Karpas-422 (cell line): ENCODE results near the gene IL25. TPM values are rescaled to one million over a fixed set of nuclear protein-coding genes. Genes with fewer than 3 reads are reported as not detected.
"Not testable (repeated sequence)": the region's sequence is repeated elsewhere in the genome, so short reads cannot be mapped to it uniquely, and the experiment has no call there.

ENCODE experiments used
- DNase-seq: peaks from one replicate; pipeline ENCODE4 v3.0.0-alpha.2; 2015
- H2AFZ ChIP-seq: fragments of 200-600 bp; sonication (generic); 2 replicates; pipeline ENCODE4 v1.6.1; 2014; ENCODE audit warnings: antibody characterized with exemption, low read length, mixed read lengths
- H3K27ac ChIP-seq: fragments of 200-600 bp; sonication (generic); 2 replicates; pipeline ENCODE4 v1.5.1; 2014; ENCODE audit warnings: mild to moderate bottlenecking, low read length, moderate library complexity
- H3K27me3 ChIP-seq: fragments of 200-600 bp; sonication (generic); 2 replicates; pipeline ENCODE4 v1.6.1; 2014; ENCODE audit warnings: low read length, mixed read lengths
- H3K36me3 ChIP-seq: fragments of 200-600 bp; sonication (generic); 2 replicates; pipeline ENCODE4 v1.6.1; 2014; ENCODE audit warnings: low read length, mixed read lengths; ENCODE audit not compliant: insufficient read depth
- H3K4me1 ChIP-seq: fragments of 200-600 bp; sonication (generic); 2 replicates; pipeline ENCODE4 v1.6.1; 2014; ENCODE audit warnings: mild to moderate bottlenecking, low read length, mixed read lengths
- H3K4me2 ChIP-seq: fragments of 200-600 bp; sonication (generic); 2 replicates; pipeline ENCODE4 v1.6.1; 2014; ENCODE audit warnings: low read length, low read depth, mild to moderate bottlenecking; ENCODE audit not compliant: poor library complexity, severe bottlenecking
- H3K4me3 ChIP-seq: fragments of 200-600 bp; sonication (generic); 2 replicates; pipeline ENCODE4 v1.5.1; 2014; ENCODE audit warnings: mild to moderate bottlenecking, antibody characterized with exemption, low read length, mixed read lengths
- H3K79me2 ChIP-seq: fragments of 200-600 bp; sonication (generic); 2 replicates; pipeline ENCODE4 v1.6.1; 2014; ENCODE audit warnings: mild to moderate bottlenecking, low read length, mixed read lengths
- H3K9ac ChIP-seq: fragments of 200-600 bp; sonication (generic); 2 replicates; pipeline ENCODE4 v1.6.0; 2014; ENCODE audit warnings: low read length
- H3K9me2 ChIP-seq: fragments of 200-600 bp; sonication (generic), shearing (Covaris generic); replicated peaks from 2 replicates; pipeline ENCODE4 v1.6.0; 2014; ENCODE audit warnings: mild to moderate bottlenecking, low read length, moderate library complexity; ENCODE audit not compliant: insufficient read depth
- H3K9me3 ChIP-seq: fragments of 300-700, 200-600 bp; sonication (generic); 2 replicates; pipeline ENCODE4 v1.6.1; 2014; ENCODE audit warnings: low read length, mixed read lengths
- H4K20me1 ChIP-seq: fragments of 200-600 bp; sonication (generic); 2 replicates; pipeline ENCODE4 v1.6.1; 2014; ENCODE audit warnings: mild to moderate bottlenecking, antibody characterized with exemption, low read length, low read depth; ENCODE audit not compliant: insufficient read depth
- small RNA-seq: library from RNA; depleted of rRNA; stranded (forward); fragments of <200 nt; gene quantifications from one replicate; pipeline ENCODE3, GENCODE V24; 2014
- total RNA-seq: library from RNA; depleted of rRNA; stranded (reverse); fragments of >200 nt; shearing (Covaris generic); gene quantifications from 2 replicates; pipeline ENCODE4 v1.2.3, GENCODE V29; 2014; ENCODE audit warnings: low replicate concordance; rRNA removed

Gene IL25
- total RNA-seq, 1 experiment from 2014 or later: not detected

GRCh38 chr14:23417269-23417668 is 44.7 kb downstream of the IL25 start:
- not testable (repeated sequence) for H3K4me3 ChIP-seq, H3K9me3 ChIP-seq, H3K9me2 ChIP-seq, H3K79me2 ChIP-seq, H3K27me3 ChIP-seq, H3K27ac ChIP-seq, H3K4me2 ChIP-seq, H3K36me3 ChIP-seq, H3K9ac ChIP-seq, H4K20me1 ChIP-seq, H3K4me1 ChIP-seq, DNase-seq, H2AFZ ChIP-seq

DNA sequence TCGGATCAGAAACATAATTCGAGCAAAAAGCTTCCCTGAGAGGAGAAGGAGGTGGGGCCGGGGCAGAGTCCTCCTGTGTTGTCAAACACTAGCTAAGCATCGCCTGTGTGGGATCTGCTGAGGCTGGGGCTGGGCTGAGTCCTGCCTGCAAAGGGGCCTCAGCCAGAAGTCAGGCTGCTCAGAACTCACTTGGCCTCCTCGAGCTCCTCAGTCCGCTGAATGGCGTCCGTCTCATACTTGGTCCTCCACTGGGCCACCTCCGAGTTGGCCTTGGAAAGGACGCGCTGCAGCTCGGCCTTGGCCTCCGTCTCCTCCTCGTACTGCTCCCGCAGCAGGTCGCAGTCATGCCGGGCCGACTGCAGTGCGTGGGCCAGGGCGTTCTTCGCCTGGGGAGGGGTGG is 45.4 kb downstream of the IL25 start:
- no peak for DNase-seq
- Histone ChIP-seq H3K4me3 (no peak overlapping the region), H3K27me3 (no peaks in the 10 kb centered on the region), H3K27ac (no peak overlapping the region), H3K9ac (no peak overlapping the region), H2AFZ (no peak overlapping the region), H3K4me1 (no peaks in the 10 kb centered on the region), H3K9me2 (no peaks in the 10 kb centered on the region), H3K4me2 (no peak overlapping the region), H4K20me1 (no peaks in the 10 kb centered on the region), H3K9me3 (no peaks in the 10 kb centered on the region), H3K36me3 (no peaks in the 10 kb centered on the region), H3K79me2 (no peaks in the 10 kb centered on the region)

DNA sequence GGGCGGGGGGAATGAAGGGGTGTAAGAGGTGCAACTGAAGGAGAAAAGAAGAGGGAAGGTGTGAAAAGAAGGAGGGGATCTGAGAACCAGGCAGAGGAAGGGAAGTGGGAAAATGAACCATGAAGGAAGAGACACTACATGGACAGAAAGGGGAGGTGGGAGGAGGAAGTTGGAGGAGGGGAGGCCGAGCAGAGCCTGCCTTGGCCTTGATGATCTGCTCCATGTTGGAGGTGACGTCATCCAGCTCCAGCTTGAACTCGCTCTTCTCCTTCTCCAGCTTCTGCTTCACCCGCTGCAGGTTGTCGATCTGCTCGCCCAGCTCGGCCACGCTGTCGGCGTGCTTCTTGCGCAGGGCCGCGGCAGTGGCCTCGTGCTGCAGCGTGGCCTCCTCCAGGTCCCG is 47.0 kb downstream of the IL25 start:
- not testable (repeated sequence) for DNase-seq, H3K4me3 ChIP-seq

DNA sequence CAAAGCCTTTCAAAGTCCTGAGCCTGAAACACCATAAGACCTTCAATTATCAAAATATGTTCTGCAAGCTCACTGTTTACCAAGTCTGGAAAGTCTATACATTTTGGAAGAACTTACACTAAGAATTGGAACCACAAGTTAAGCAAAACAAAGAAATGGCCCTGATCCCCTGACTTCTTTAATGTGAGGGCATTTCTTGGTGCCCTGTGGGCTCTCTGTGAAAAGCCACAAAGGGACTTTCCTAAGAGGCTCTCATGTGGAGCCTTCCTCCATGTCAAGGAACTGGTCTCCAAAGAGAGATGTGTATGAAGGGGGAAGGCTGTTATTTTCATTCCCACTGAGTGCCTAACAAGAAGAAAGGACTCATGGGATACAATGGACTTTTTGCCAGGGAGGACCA is 49.0 kb downstream of the IL25 start:
- H4K20me1 ChIP-seq: no peaks in the 10 kb centered on the region
- no peaks in the 10 kb centered on the region for H3K27me3 ChIP-seq
- no peak overlapping the region for H3K4me2 ChIP-seq
- no peaks in the 10 kb centered on the region for H3K79me2 ChIP-seq
- H3K9me3 ChIP-seq: no peaks in the 10 kb centered on the region
- no peak for DNase-seq
- H3K9ac ChIP-seq: no peak overlapping the region
- no peaks in the 10 kb centered on the region for H3K4me1 ChIP-seq
- H2AFZ ChIP-seq: no peak overlapping the region
- no peaks in the 10 kb centered on the region for H3K36me3 ChIP-seq
- H3K27ac ChIP-seq: no peak overlapping the region
- H3K4me3 ChIP-seq: no peak overlapping the region
- no peaks in the 10 kb centered on the region for H3K9me2 ChIP-seq

More for the DNA sequence above, 47.0 kb downstream of the IL25 start:
- not testable (repeated sequence) for H3K36me3 ChIP-seq, H3K4me1 ChIP-seq, H3K9me3 ChIP-seq, H3K9ac ChIP-seq, H3K9me2 ChIP-seq, H3K27ac ChIP-seq, H4K20me1 ChIP-seq, H3K4me2 ChIP-seq, H3K27me3 ChIP-seq, H2AFZ ChIP-seq, H3K79me2 ChIP-seq

DNA sequence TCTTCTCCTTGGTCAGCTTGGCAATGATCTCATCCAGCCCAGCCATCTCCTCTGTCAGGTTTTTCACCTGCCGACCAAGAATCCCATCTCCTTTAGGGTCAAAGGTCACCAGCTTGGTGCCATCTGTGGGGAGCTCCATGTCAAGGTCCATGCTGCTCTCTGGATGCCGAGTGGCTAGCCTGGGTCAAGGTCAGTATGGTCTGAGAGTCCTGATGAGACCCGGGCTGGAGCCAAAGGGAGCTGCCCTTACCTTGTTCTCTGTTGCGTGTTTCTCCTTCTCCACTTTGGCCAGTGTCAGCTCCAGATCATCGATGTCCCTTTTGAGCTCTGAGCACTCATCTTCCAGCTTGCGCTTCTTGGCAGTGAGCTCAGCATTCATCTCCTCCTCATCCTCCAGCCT is 51.0 kb downstream of the IL25 start:
- Histone ChIP-seq H3K9me2 (no peaks in the 10 kb centered on the region), H3K27me3 (no peaks in the 10 kb centered on the region)

DNA sequence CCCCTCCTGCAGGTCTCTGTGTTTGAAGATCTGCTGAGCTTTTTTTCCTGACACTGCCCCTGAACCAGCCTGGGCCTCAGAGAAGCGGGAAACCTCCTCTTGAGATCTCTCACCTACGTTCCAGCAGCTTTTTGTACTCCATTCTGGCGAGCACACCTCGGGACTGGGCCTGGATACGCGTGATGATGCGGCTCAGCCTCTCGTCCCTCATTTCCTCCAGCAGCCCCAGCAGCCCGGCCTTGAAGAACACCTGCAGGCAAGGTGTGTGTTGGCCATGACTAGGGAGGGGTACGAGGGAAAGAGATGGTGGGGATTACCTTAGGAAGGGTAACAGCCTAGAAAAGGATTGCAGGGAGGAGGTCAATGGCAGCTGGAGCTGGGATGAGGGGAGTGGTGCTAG is 52.6 kb downstream of the IL25 start:
- Histone ChIP-seq H3K79me2 (no peaks in the 10 kb centered on the region), H4K20me1 (no peaks in the 10 kb centered on the region), H3K4me2 (no peak overlapping the region), H3K4me3 (no peak overlapping the region), H3K4me1 (no peaks in the 10 kb centered on the region), H2AFZ (no peak overlapping the region), H3K9me3 (no peaks in the 10 kb centered on the region), H3K9me2 (no peaks in the 10 kb centered on the region), H3K27ac (no peak overlapping the region), H3K9ac (no peak overlapping the region), H3K36me3 (no peaks in the 10 kb centered on the region), H3K27me3 (no peaks in the 10 kb centered on the region)
- no peak for DNase-seq

More for the DNA sequence above, 51.0 kb downstream of the IL25 start:
- DNase-seq: no peak
- Histone ChIP-seq H3K4me3 (no peak overlapping the region), H3K9me3 (no peaks in the 10 kb centered on the region), H2AFZ (no peak overlapping the region), H3K79me2 (no peaks in the 10 kb centered on the region), H3K4me1 (no peaks in the 10 kb centered on the region), H3K4me2 (no peak overlapping the region), H4K20me1 (no peaks in the 10 kb centered on the region), H3K27ac (no peak overlapping the region), H3K9ac (no peak overlapping the region), H3K36me3 (no peaks in the 10 kb centered on the region)

GRCh38 chr14:23425798-23426197 is 53.2 kb downstream of the IL25 start:
- DNase-seq, H4K20me1 ChIP-seq, H3K9me3 ChIP-seq, H3K27me3 ChIP-seq, H2AFZ ChIP-seq, H3K79me2 ChIP-seq, H3K4me1 ChIP-seq, H3K27ac ChIP-seq, H3K9me2 ChIP-seq, H3K36me3 ChIP-seq, H3K9ac ChIP-seq, H3K4me3 ChIP-seq, H3K4me2 ChIP-seq: not testable (repeated sequence)

Small RNA genes within 50 kb of the gene (small RNA-seq; reads per million reads assigned to genes)
- gene MIR208A: not detected
- not detected for gene MIR208B

Other genes starting within 250 kb of the IL25 start
- 0.79 TPM in 1 of 2 replicates, not detected in the other for gene SLC7A8, start 189.1 kb upstream of the IL25 start, total RNA-seq
- not detected in 2 replicates for gene RNF212B, start 134.9 kb upstream of the IL25 start, total RNA-seq
- gene HOMEZ, start 86.7 kb upstream of the IL25 start, total RNA-seq: 9.3 and 12.7 TPM in 2 replicates
- gene PPP1R3E, start 70.0 kb upstream of the IL25 start, total RNA-seq: 48.3 and 70.4 TPM in 2 replicates
- gene BCL2L2, start 66.0 kb upstream of the IL25 start, total RNA-seq: 15.1 and 18.3 TPM in 2 replicates
- gene PABPN1, start 51.4 kb upstream of the IL25 start, total RNA-seq: 126 and 195 TPM in 2 replicates
- not detected in 2 replicates for gene SLC22A17, start 19.9 kb upstream of the IL25 start, total RNA-seq
- not detected in 2 replicates for gene EFS, start 7.6 kb upstream of the IL25 start, total RNA-seq
- not detected in 2 replicates for gene CMTM5, start 4.2 kb downstream of the IL25 start, total RNA-seq
- not detected in 2 replicates for gene MYH6, start 35.5 kb downstream of the IL25 start, total RNA-seq
- gene MYH7, start 62.9 kb downstream of the IL25 start, total RNA-seq: not detected in 2 replicates
- gene NGDN, start 96.9 kb downstream of the IL25 start, total RNA-seq: 77.5 and 82.2 TPM in 2 replicates
- 0.07 and 0.32 TPM in 2 replicates for gene ZFHX2, start 179.0 kb downstream of the IL25 start, total RNA-seq
- 16.2 and 57.5 TPM in 2 replicates for gene THTPA, start 183.5 kb downstream of the IL25 start, total RNA-seq
- 207 and 248 TPM in 2 replicates for gene AP1G2, start 195.0 kb downstream of the IL25 start, total RNA-seq
- gene JPH4, start 206.0 kb downstream of the IL25 start, total RNA-seq: 0.29 TPM in 1 of 2 replicates, not detected in the other